GM21515 (cell line): Measurements from ENCODE around the gene CDK12.

Source experiments
- ATAC-seq: cut with Tn5 transposase; IDR thresholded peaks from one replicate; pipeline ENCODE4 v1.9.1; 2021; ENCODE audit not compliant: unreplicated experiment

The CDK12 gene

GRCh38 chr17:39579318-39580081, 118.2 kb downstream of the CDK12 start:
- ATAC-seq: no peak

GRCh38 chr17:39580082-39580468, 118.8 kb downstream of the CDK12 start:
- ATAC-seq: no peak

DNA sequence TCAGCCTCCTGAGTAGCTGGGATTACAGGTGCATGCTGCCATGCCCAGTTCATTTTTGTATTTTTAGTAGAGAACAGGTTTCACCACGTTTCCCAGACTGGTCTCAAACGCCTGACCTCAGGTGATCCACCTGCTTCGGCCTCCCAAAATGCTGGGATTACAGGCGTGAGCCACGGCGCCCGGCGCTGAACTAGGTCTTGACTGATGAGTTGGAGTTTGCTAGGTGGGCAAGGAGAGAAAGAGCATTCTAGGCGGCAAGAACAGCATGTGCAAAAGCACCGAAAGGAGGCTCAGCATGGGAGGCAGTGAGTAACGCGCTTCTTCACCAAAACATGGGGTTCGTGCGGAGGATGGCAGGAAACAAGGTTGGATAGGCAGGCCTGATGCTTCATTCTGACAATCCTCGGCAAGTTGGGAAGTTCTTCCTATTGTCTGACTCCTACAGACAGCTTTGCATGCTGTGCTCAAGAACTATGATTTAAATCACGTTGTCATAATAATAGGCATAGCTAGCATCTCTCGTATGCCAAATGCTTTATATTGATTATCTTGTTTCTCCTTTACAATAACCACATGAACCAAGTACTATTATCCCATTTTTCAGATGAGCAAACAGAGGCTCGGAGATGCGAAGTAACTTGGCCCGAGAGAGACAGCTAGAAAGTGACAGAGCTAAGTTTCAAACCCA, 119.9 kb downstream of the CDK12 start:
- no peak for ATAC-seq

- no peak for ATAC-seq
These were observed 120.4 kb downstream of the CDK12 start for GRCh38 chr17:39581759-39582085.

- ATAC-seq: no peak
These were observed 121.4 kb downstream of the CDK12 start for GRCh38 chr17:39582658-39583057.
